Astrocyte (in vitro differentiated cells and primary cell): ENCODE measurements around the gene PKD2L2. TPM values are rescaled to one million over a fixed set of nuclear protein-coding genes. Genes with fewer than 3 reads are reported as not detected.
A peak's percentile ranks its signal among the peaks of the same experiment; 100 is the strongest.

Experiments
- DNase-seq: peaks from one replicate; pipeline ENCODE4 v3.0.0-alpha.2; 2010; ENCODE audit warnings: low read depth
- FAIRE-seq: peaks from 2 replicates; lab custom pipeline; 2011; peaks lifted over from hg19 to GRCh38; lab: Jason Lieb, UNC
- H2AFZ ChIP-seq: 2 replicates; pipeline ENCODE4 v1.6.0; 2012; ENCODE audit warnings: low read depth, low read length, inconsistent platforms
- H3K27ac ChIP-seq: 2 replicates; pipeline ENCODE4 v1.5.1; 2011; ENCODE audit warnings: low read depth, low read length, inconsistent platforms
- H3K27me3 ChIP-seq: 2 replicates; pipeline ENCODE4 v1.6.0; 2011; ENCODE audit warnings: low read length, inconsistent platforms; ENCODE audit not compliant: insufficient read depth
- H3K36me3 ChIP-seq: 2 replicates; pipeline ENCODE4 v1.5.1; 2011; ENCODE audit warnings: low read length, inconsistent platforms; ENCODE audit not compliant: insufficient read depth
- H3K4me1 ChIP-seq: 2 replicates; pipeline ENCODE4 v1.5.1; 2011; ENCODE audit warnings: low read length, inconsistent platforms; ENCODE audit not compliant: insufficient read depth
- H3K4me2 ChIP-seq: 2 replicates; pipeline ENCODE4 v1.6.0; 2012; ENCODE audit warnings: low read length, inconsistent platforms
- H3K4me3 ChIP-seq: 2 replicates; pipeline ENCODE4 v1.5.1; 2011; ENCODE audit warnings: low read depth, mild to moderate bottlenecking, low read length, inconsistent platforms; ENCODE audit not compliant: insufficient read depth
- H3K79me2 ChIP-seq: 2 replicates; pipeline ENCODE4 v1.6.0; 2012; ENCODE audit warnings: mild to moderate bottlenecking, low read length, inconsistent platforms; ENCODE audit not compliant: insufficient read depth
- H3K9ac ChIP-seq: 2 replicates; pipeline ENCODE4 v1.6.0; 2012; ENCODE audit warnings: mild to moderate bottlenecking, low read length, inconsistent platforms
- H3K9me3 ChIP-seq: 2 replicates; pipeline ENCODE4 v1.5.1; 2012; ENCODE audit warnings: low read depth, mild to moderate bottlenecking, low read length, inconsistent platforms; ENCODE audit not compliant: insufficient read depth
- H4K20me1 ChIP-seq: 2 replicates; pipeline ENCODE4 v1.6.0; 2012; ENCODE audit warnings: low read length, inconsistent platforms; ENCODE audit not compliant: insufficient read depth
- H3K27ac Mint-ChIP-seq: one replicate; pipeline ENCODE4 v1.8.0; 2021; ENCODE audit warnings: mild to moderate bottlenecking, mixed read lengths; ENCODE audit not compliant: unreplicated experiment
- H3K27me3 Mint-ChIP-seq: one replicate; pipeline ENCODE4 v1.8.0; 2021; ENCODE audit warnings: low read depth, mixed read lengths; ENCODE audit not compliant: unreplicated experiment
- H3K36me3 Mint-ChIP-seq: one replicate; pipeline ENCODE4 v1.8.0; 2021; ENCODE audit warnings: low read depth, mixed read lengths; ENCODE audit not compliant: unreplicated experiment
- H3K4me1 Mint-ChIP-seq: one replicate; pipeline ENCODE4 v1.8.0; 2021; ENCODE audit warnings: low read depth, mixed read lengths; ENCODE audit not compliant: unreplicated experiment
- H3K4me3 Mint-ChIP-seq: one replicate; pipeline ENCODE4 v1.8.0; 2021; ENCODE audit warnings: mild to moderate bottlenecking, moderate library complexity, mixed read lengths; ENCODE audit not compliant: unreplicated experiment
- H3K9me3 Mint-ChIP-seq: one replicate; pipeline ENCODE4 v1.8.0; 2021; ENCODE audit warnings: mild to moderate bottlenecking, mixed read lengths; ENCODE audit not compliant: unreplicated experiment
- EZH2 ChIP-seq: IDR thresholded peaks from 2 replicates; pipeline ENCODE4 v1.6.1; 2012; ENCODE audit warnings: mild to moderate bottlenecking, low read length, inconsistent platforms; ENCODE audit not compliant: insufficient read depth
- total RNA-seq: library from RNA; stranded (reverse); gene quantifications from 2 replicates; pipeline ENCODE4 v1.2.1, GENCODE V29; 2021
- TF ChIP-seq, protein P1 (sequence below): IDR thresholded peaks from 2 replicates; pipeline ENCODE4 v1.5.1; 2011; ENCODE audit warnings: low read depth, mild to moderate bottlenecking, inconsistent platforms, low read length, moderate library complexity; ENCODE audit not compliant: insufficient read depth

Gene PKD2L2
- total RNA-seq, 1 donor from 2014 or later, result not detected

DNA sequence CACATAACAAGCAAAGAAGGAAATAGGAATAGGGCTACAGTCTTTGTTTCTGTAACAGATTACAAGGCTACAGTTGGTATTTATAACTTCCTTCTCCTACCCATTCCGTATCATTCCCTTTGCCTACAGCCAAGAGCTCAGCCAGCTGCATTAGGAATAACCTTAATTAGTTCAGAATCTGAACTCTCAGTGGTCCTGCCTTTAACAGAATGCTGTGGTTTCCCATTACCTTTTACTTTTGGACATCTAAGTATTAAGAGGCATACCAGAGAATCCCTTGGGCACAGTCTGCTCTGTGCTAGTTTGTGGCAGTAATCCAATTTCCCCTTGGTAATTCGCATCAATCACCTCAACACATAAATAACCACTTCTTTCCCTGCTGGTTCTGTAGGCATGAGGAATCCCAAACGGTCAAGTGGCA is 44.2 kb downstream of the PKD2L2 start:
- Mint-ChIP-seq H3K4me3 (no peak overlapping the region), H3K9me3 (no peaks in the 10 kb centered on the region), H3K36me3 (peaks cover 3% of the 10 kb centered on the region), H3K4me1 (peaks cover 3% of the 10 kb centered on the region), H3K27me3 (no peaks in the 10 kb centered on the region), H3K27ac (no peak overlapping the region)
- H3K4me2 ChIP-seq, result no peak overlapping the region
- H3K4me1 ChIP-seq, result no peaks in the 10 kb centered on the region
- FAIRE-seq, result no peak
- no peaks in the 10 kb centered on the region for H3K27me3 ChIP-seq
- peak; percentile 47 for DNase-seq
- no peak overlapping the region for H3K4me3 ChIP-seq
- no peaks in the 10 kb centered on the region for H3K79me2 ChIP-seq
- H3K36me3 ChIP-seq, result peaks cover 4% of the 10 kb centered on the region
- no peak overlapping the region for H2AFZ ChIP-seq
- H3K9ac ChIP-seq, result no peak overlapping the region
- no peaks in the 10 kb centered on the region for H3K9me3 ChIP-seq
- no peak for TF ChIP-seq EZH2
- TF ChIP-seq, protein P1, sequence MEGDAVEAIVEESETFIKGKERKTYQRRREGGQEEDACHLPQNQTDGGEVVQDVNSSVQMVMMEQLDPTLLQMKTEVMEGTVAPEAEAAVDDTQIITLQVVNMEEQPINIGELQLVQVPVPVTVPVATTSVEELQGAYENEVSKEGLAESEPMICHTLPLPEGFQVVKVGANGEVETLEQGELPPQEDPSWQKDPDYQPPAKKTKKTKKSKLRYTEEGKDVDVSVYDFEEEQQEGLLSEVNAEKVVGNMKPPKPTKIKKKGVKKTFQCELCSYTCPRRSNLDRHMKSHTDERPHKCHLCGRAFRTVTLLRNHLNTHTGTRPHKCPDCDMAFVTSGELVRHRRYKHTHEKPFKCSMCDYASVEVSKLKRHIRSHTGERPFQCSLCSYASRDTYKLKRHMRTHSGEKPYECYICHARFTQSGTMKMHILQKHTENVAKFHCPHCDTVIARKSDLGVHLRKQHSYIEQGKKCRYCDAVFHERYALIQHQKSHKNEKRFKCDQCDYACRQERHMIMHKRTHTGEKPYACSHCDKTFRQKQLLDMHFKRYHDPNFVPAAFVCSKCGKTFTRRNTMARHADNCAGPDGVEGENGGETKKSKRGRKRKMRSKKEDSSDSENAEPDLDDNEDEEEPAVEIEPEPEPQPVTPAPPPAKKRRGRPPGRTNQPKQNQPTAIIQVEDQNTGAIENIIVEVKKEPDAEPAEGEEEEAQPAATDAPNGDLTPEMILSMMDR, result no peak
- no peaks in the 10 kb centered on the region for H4K20me1 ChIP-seq
- H3K27ac ChIP-seq, result no peak overlapping the region

DNA sequence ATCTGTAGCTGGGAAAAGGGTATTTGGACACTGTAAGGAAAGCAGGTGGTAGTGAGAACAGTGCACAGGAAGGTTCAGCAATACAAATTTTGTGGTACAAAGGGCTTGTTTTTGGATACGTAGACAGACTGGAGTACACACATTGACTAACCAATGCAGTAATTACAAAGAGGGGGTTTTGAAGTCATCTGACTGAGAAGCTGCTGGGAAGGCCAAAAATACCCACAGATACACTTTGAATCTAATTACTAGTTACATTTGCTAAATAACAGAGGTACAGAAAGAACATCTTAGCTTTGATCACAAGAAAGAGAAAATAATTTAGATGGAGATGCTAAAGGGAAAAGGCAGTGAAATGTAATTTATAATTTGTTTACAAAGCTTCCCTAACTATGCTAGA is 45.9 kb downstream of the PKD2L2 start:
- Histone ChIP-seq H3K36me3 (peaks cover 21% of the 10 kb centered on the region), H3K27me3 (no peaks in the 10 kb centered on the region), H4K20me1 (no peaks in the 10 kb centered on the region), H3K9ac (no peak overlapping the region), H3K4me2 (no peak overlapping the region), H3K27ac (no peak overlapping the region), H3K9me3 (no peaks in the 10 kb centered on the region), H2AFZ (no peak overlapping the region), H3K4me1 (no peaks in the 10 kb centered on the region), H3K4me3 (no peak overlapping the region), H3K79me2 (no peaks in the 10 kb centered on the region)
- H3K27ac Mint-ChIP-seq, result no peak overlapping the region
- DNase-seq, result no peak
- peaks cover 3% of the 10 kb centered on the region for H3K4me1 Mint-ChIP-seq
- no peaks in the 10 kb centered on the region for H3K27me3 Mint-ChIP-seq
- peaks cover 14% of the 10 kb centered on the region for H3K36me3 Mint-ChIP-seq
- TF ChIP-seq, protein P1, result no peak
- no peak for TF ChIP-seq EZH2
- no peak overlapping the region for H3K4me3 Mint-ChIP-seq
- no peak for FAIRE-seq
- H3K9me3 Mint-ChIP-seq, result no peaks in the 10 kb centered on the region

DNA sequence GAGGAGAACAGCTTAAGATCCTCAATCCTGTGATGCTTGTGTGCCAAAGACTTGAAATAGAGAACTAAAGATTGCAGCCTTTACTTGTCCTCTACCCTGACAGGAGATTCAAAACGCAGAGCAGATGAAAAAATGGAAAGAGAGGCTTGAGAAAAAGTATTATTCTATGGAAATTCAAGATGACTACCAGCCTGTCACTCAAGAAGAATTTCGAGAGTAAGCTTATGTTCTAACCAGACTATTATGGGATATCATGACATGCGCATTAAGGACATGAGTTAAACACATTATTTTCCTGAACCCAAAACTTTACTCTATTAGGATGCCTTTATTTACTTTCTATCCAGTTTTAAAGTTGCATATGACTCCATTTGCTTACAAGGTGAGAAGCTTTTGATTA is 46.4 kb downstream of the PKD2L2 start:
- H3K4me2 ChIP-seq, result no peak overlapping the region
- no peak for FAIRE-seq
- H2AFZ ChIP-seq, result no peak overlapping the region
- DNase-seq, result no peak
- H3K4me1 Mint-ChIP-seq, result peaks cover 3% of the 10 kb centered on the region
- H3K27me3 Mint-ChIP-seq, result no peaks in the 10 kb centered on the region
- H3K4me3 Mint-ChIP-seq, result no peak overlapping the region
- H3K27me3 ChIP-seq, result no peaks in the 10 kb centered on the region
- no peak overlapping the region for H3K27ac ChIP-seq
- H3K4me1 ChIP-seq, result no peaks in the 10 kb centered on the region
- no peak for TF ChIP-seq EZH2
- TF ChIP-seq, protein P1, result no peak
- H3K27ac Mint-ChIP-seq, result no peak overlapping the region
- H3K36me3 Mint-ChIP-seq, result peaks cover 14% of the 10 kb centered on the region
- H3K9ac ChIP-seq, result no peak overlapping the region
- H3K9me3 ChIP-seq, result no peaks in the 10 kb centered on the region
- no peak overlapping the region for H3K4me3 ChIP-seq
- H4K20me1 ChIP-seq, result no peaks in the 10 kb centered on the region
- peaks cover 21% of the 10 kb centered on the region for H3K36me3 ChIP-seq
- H3K9me3 Mint-ChIP-seq, result no peaks in the 10 kb centered on the region
- H3K79me2 ChIP-seq, result no peaks in the 10 kb centered on the region
